ENCODE measurements around the gene MT1B. TPM values are rescaled to one million over a fixed set of nuclear protein-coding genes. Genes with fewer than 3 reads are reported as not detected.

MT1B gene
- total and polyA plus RNA-seq, 7 experiments from 2014 or later = not detected

GRCh38 chr16:56607109-56607618, 44.5 kb upstream of the MT1B start:
- Histone ChIP-seq H3K9me3 (ENCODE audit: control insufficient read depth in 2 of 3, low read length in 3 of 3) (no peaks in the 10 kb centered on the region), H3K36me3 (ENCODE audit: control insufficient read depth in 2 of 3, insufficient read depth in 3 of 3, low read length in 3 of 3) (no peaks in the 10 kb centered on the region), H3K27ac (ENCODE audit: low read depth, low read length) (peak overlapping the region; percentile 94), H3K27me3 (ENCODE audit: control insufficient read depth in 2 of 2, insufficient read depth in 2 of 2, low read length in 2 of 2) (no peaks in the 10 kb centered on the region), H3K4me1 (ENCODE audit: control insufficient read depth in 2 of 2, insufficient read depth in 2 of 2, low read length in 2 of 2) (peaks cover 29 to 34% of the 10 kb centered on the region in 2 donors), H3K4me3 (ENCODE audit: low read length) (no peak overlapping the region)
- CTCF ChIA-PET = interaction anchor here (1.1 kb wide), 1 partner anchor 94 kb away, joined by 3 read pairs; no protein-coding TSS in a partner anchor
- peaks cover 0 to 5% (median 0%) of the 10 kb centered on the region in 5 donors for H3K36me3 Mint-ChIP-seq
- intact Hi-C loops (cut with micrococcal nuclease) = loop anchor here (2.0 to 5.0 kb wide), 4 partner anchors 20 to 580 kb away; partner anchors contain the start of genes AMFR (in 1 of the 2), HERPUD1 (in 1 of the 2), PSME3IP1 (in 1 of the 2) and RSPRY1 (in 1 of the 2)
- peak in 7 of 9 donors; percentile 24 to 47 (median 34) for DNase-seq
- peak overlapping the region; percentile 28 to 97 (median 88) for H3K27ac Mint-ChIP-seq
- H3K4me3 Mint-ChIP-seq = peak overlapping the region; percentile 30 to 95 (median 84)
- H3K27me3 Mint-ChIP-seq = no peaks in the 10 kb centered on the region
- H3K9me3 Mint-ChIP-seq = no peaks in the 10 kb centered on the region
- peaks cover 35 to 49% (median 46%) of the 10 kb centered on the region in 7 donors for H3K4me1 Mint-ChIP-seq
- POLR2A ChIA-PET = interaction anchor here (1.0 to 4.8 kb wide), 7 partner anchors 10 to 101 kb away, joined by 5 to 23 read pairs (median 10); partner anchors contain the start of gene MT1X
- ATAC-seq = no peak

DNA sequence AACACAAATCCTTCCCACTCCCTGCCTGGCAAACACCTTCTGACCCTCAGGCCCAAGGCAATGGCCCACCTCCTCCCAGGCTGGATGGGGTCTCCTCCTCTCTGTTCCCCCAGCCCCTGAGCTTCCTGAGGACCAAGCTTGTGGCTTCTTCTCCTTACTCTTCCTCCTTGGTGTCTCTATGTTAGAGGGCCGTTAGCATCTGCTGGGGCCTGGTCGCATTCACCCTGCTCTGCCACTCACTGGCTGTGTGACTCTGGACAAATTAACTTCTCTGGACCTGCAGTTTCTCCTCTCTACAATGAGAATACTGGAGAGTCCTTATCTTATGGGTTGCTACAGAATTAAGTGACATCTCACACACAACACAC, 44.0 kb upstream of the MT1B start:
- Histone ChIP-seq H3K9me3 (ENCODE audit: control insufficient read depth in 2 of 3, low read length in 3 of 3) (no peaks in the 10 kb centered on the region), H3K27ac (ENCODE audit: low read depth, low read length) (peak overlapping the region; percentile 94), H3K4me1 (ENCODE audit: control insufficient read depth in 2 of 2, insufficient read depth in 2 of 2, low read length in 2 of 2) (peaks cover 29 to 34% of the 10 kb centered on the region in 2 donors), H3K4me3 (ENCODE audit: low read length) (peak overlapping the region; percentile 97), H3K27me3 (ENCODE audit: control insufficient read depth in 2 of 2, insufficient read depth in 2 of 2, low read length in 2 of 2) (no peaks in the 10 kb centered on the region), H3K36me3 (ENCODE audit: control insufficient read depth in 2 of 3, insufficient read depth in 3 of 3, low read length in 3 of 3) (no peaks in the 10 kb centered on the region)
- Mint-ChIP-seq H3K9me3 (no peaks in the 10 kb centered on the region), H3K36me3 (peaks cover 0 to 5% (median 0%) of the 10 kb centered on the region in 5 donors), H3K4me3 (peak overlapping the region; percentile 75 to 100 (median 86)), H3K27me3 (no peaks in the 10 kb centered on the region), H3K4me1 (peaks cover 35 to 50% (median 47%) of the 10 kb centered on the region in 7 donors), H3K27ac (peak overlapping the region; percentile 28 to 97 (median 88))
- DNase-seq (no peak), ATAC-seq (no peak)
- intact Hi-C loops (cut with micrococcal nuclease) = loop anchor here (1.0 to 5.0 kb wide), 18 partner anchors 10 to 1521 kb away; partner anchors contain the start of genes MT1E (in 2 of the 2), MT1X (in 2 of the 2), AMFR (in 1 of the 2) and CFAP20 (in 1 of the 2)
- CTCF ChIA-PET = interaction anchor here (1.1 kb wide), 1 partner anchor 93 kb away, joined by 3 read pairs; no protein-coding TSS in a partner anchor
- POLR2A ChIA-PET = interaction anchor here (1.7 to 4.8 kb wide), 6 partner anchors 31 to 100 kb away, joined by 5 to 23 read pairs (median 10); partner anchors contain the start of gene MT1X

DNA sequence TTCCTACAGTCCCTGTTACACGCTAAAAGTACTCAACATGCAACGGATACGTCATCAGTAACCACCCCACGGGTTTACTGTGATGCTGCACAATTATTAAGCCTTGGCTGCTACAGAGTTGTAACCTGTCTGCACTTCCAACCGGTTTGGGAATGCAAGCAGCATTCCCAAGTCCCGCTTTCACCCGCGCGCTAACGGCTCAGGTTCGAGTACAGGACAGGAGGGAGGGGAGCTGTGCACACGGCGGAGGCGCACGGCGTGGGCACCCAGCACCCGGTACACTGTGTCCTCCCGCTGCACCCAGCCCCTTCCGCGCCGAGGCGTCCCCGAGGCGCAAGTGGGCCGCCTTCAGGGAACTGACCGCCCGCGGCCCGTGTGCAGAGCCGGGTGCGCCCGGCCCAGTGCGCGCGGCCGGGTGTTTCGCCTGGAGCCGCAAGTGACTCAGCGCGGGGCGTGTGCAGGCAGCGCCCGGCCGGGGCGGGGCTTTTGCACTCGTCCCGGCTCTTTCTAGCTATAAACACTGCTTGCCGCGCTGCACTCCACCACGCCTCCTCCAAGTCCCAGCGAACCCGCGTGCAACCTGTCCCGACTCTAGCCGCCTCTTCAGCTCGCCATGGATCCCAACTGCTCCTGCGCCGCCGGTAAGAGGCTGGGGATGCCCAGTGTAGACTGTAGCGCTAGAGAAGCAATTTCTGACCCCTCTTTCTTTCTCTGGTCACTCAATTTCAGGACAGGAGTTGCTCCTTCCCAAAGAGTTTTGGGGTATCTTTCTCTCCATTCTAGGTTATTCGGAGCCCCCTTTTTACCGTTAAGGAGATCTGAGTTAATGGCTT, 43.4 kb upstream of the MT1B start, which contains the start of gene MT2A:
Gene MT2A, plus strand, starts transcription at position 542 of the 833 bp plus-strand sequence. Its CDS starts 72 bp downstream, at position 614.
- Histone ChIP-seq H3K4me1 (ENCODE audit: control insufficient read depth in 2 of 2, insufficient read depth in 2 of 2, low read length in 2 of 2) (peaks cover 29 to 34% of the 10 kb centered on the region in 2 donors), H3K4me3 (ENCODE audit: low read length) (peak within 1 kb of the TSS; percentile 97), H3K36me3 (ENCODE audit: control insufficient read depth in 2 of 3, insufficient read depth in 3 of 3, low read length in 3 of 3) (no peaks in the 10 kb centered on the region), H3K27me3 (ENCODE audit: control insufficient read depth in 2 of 2, insufficient read depth in 2 of 2, low read length in 2 of 2) (no peaks in the 10 kb centered on the region), H3K9me3 (ENCODE audit: control insufficient read depth in 2 of 3, low read length in 3 of 3) (no peaks in the 10 kb centered on the region), H3K27ac (ENCODE audit: low read depth, low read length) (peak within 1 kb of the TSS; percentile 94)
- Mint-ChIP-seq H3K27me3 (no peaks in the 10 kb centered on the region), H3K36me3 (peaks cover 0 to 5% (median 0%) of the 10 kb centered on the region in 5 donors), H3K4me1 (peaks cover 35 to 52% (median 47%) of the 10 kb centered on the region in 7 donors), H3K9me3 (no peaks in the 10 kb centered on the region), H3K4me3 (peak within 1 kb of the TSS; percentile 85 to 100 (median 96)), H3K27ac (peak within 1 kb of the TSS; percentile 85 to 99 (median 93))
- peak; percentile 70 to 89 (median 84) for DNase-seq
- CTCF ChIA-PET = interaction anchor here (1.0 to 2.3 kb wide), 2 partner anchors 16 to 93 kb away, joined by 3 to 5 read pairs; no protein-coding TSS in a partner anchor
- ATAC-seq = peak; percentile 88
- intact Hi-C loops (cut with micrococcal nuclease) = loop anchor here (1.0 to 5.0 kb wide), 17 partner anchors 9 to 1521 kb away; partner anchors contain the start of genes MT1E (in 2 of the 2), MT1X (in 2 of the 2), AMFR (in 1 of the 2) and CFAP20 (in 1 of the 2)
- POLR2A ChIA-PET = interaction anchor here (0.7 to 4.8 kb wide), 12 partner anchors 15 to 100 kb away, joined by 3 to 23 read pairs (median 4); partner anchors contain the start of genes MT1F and MT1X

DNA sequence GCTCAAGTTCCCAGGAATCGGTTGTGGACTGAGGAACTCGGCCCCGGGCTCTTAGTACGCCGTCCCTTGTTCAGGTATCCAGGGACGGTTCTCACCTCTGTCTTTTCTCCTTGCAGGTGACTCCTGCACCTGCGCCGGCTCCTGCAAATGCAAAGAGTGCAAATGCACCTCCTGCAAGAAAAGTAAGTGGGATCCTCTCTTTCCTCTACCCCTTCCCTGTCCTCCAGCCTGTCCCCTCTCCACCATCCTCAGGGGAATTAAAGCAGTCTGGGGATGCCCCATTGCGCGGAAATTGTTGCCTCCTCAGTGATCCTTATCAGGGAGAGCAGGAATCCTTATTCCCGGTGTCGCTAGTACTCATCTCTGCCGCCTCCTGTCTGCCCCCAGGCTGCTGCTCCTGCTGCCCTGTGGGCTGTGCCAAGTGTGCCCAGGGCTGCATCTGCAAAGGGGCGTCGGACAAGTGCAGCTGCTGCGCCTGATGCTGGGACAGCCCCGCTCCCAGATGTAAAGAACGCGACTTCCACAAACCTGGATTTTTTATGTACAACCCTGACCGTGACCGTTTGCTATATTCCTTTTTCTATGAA, 42.7 kb upstream of the MT1B start:
- peak overlapping the region; percentile 94 for H3K27ac ChIP-seq (ENCODE audit: low read depth, low read length)
- peak overlapping the region; percentile 97 for H3K4me3 ChIP-seq (ENCODE audit: low read length)
- no peaks in the 10 kb centered on the region for H3K36me3 ChIP-seq (ENCODE audit: control insufficient read depth in 2 of 3, insufficient read depth in 3 of 3, low read length in 3 of 3)
- ChIA-PET CTCF (interaction anchor here (1.0 to 2.6 kb wide), 4 partner anchors 15 to 93 kb away, joined by 3 to 10 read pairs (median 4); partner anchors contain the start of gene MT1H), POLR2A (interaction anchor here (0.7 to 4.8 kb wide), 11 partner anchors 14 to 100 kb away, joined by 3 to 23 read pairs (median 4); partner anchors contain the start of genes MT1F and MT1X)
- intact Hi-C loops (cut with micrococcal nuclease) = loop anchor here (1.0 to 5.0 kb wide), 18 partner anchors 8 to 1520 kb away; partner anchors contain the start of genes MT1E (in 2 of the 2), MT1X (in 2 of the 2), AMFR (in 1 of the 2) and CFAP20 (in 1 of the 2)
- DNase-seq = peak in 2 of 9 donors; percentile 27 to 29
- H3K27ac Mint-ChIP-seq = peak overlapping the region; percentile 85 to 99 (median 93)
- H3K9me3 Mint-ChIP-seq = no peaks in the 10 kb centered on the region
- no peaks in the 10 kb centered on the region for H3K27me3 ChIP-seq (ENCODE audit: control insufficient read depth in 2 of 2, insufficient read depth in 2 of 2, low read length in 2 of 2)
- peak overlapping the region; percentile 85 to 100 (median 96) for H3K4me3 Mint-ChIP-seq
- no peaks in the 10 kb centered on the region for H3K9me3 ChIP-seq (ENCODE audit: control insufficient read depth in 2 of 3, low read length in 3 of 3)
- peaks cover 35 to 55% (median 47%) of the 10 kb centered on the region in 7 donors for H3K4me1 Mint-ChIP-seq
- H3K36me3 Mint-ChIP-seq = peaks cover 0 to 5% (median 0%) of the 10 kb centered on the region in 5 donors
- ATAC-seq = no peak
- no peaks in the 10 kb centered on the region for H3K27me3 Mint-ChIP-seq
- peaks cover 29 to 34% of the 10 kb centered on the region in 2 donors for H3K4me1 ChIP-seq (ENCODE audit: control insufficient read depth in 2 of 2, insufficient read depth in 2 of 2, low read length in 2 of 2)

GRCh38 chr16:56609463-56609921, 42.2 kb upstream of the MT1B start:
- Mint-ChIP-seq H3K9me3 (no peaks in the 10 kb centered on the region), H3K27me3 (no peaks in the 10 kb centered on the region), H3K36me3 (peaks cover 0 to 5% (median 0%) of the 10 kb centered on the region in 5 donors), H3K4me1 (peaks cover 36 to 60% (median 47%) of the 10 kb centered on the region in 7 donors), H3K27ac (peak overlapping the region; percentile 85 to 99 (median 93)), H3K4me3 (peak overlapping the region; percentile 85 to 100 (median 96))
- H3K4me1 ChIP-seq (ENCODE audit: control insufficient read depth in 2 of 2, insufficient read depth in 2 of 2, low read length in 2 of 2) = peaks cover 29 to 34% of the 10 kb centered on the region in 2 donors
- CTCF ChIA-PET = interaction anchor here (1.0 to 2.6 kb wide), 3 partner anchors 15 to 60 kb away, joined by 3 to 10 read pairs (median 5); partner anchors contain the start of gene MT1H
- intact Hi-C loops (cut with micrococcal nuclease) = loop anchor here (1.0 to 5.0 kb wide), 9 partner anchors 8 to 1519 kb away; partner anchors contain the start of genes AMFR (in 1 of the 2), CFAP20 (in 1 of the 2), HERPUD1 (in 1 of the 2) and KATNB1 (in 1 of the 2)
- no peaks in the 10 kb centered on the region for H3K36me3 ChIP-seq (ENCODE audit: control insufficient read depth in 2 of 3, insufficient read depth in 3 of 3, low read length in 3 of 3)
- H3K27ac ChIP-seq (ENCODE audit: low read depth, low read length) = peak overlapping the region; percentile 94
- no peaks in the 10 kb centered on the region for H3K9me3 ChIP-seq (ENCODE audit: control insufficient read depth in 2 of 3, low read length in 3 of 3)
- POLR2A ChIA-PET = interaction anchor here (0.8 to 4.8 kb wide), 3 partner anchors 46 to 73 kb away, joined by 3 to 23 read pairs (median 4); partner anchors contain the start of gene MT1X
- peak overlapping the region; percentile 97 for H3K4me3 ChIP-seq (ENCODE audit: low read length)
- H3K27me3 ChIP-seq (ENCODE audit: control insufficient read depth in 2 of 2, insufficient read depth in 2 of 2, low read length in 2 of 2) = no peaks in the 10 kb centered on the region
- DNase-seq (peak; percentile 28 to 90 (median 82)), ATAC-seq (peak; percentile 60)
